GM23338 (cell line): ENCODE results near the gene CBFA2T3. TPM values are rescaled to one million over a fixed set of nuclear protein-coding genes. Genes with fewer than 3 reads are reported as not detected.

Experiments used
- ATAC-seq: fragments of 200-7000 bp; cut with Tn5 transposase; 3 replicates; pipeline ENCODE4 v1.9.1; 2020
- DNase-seq: peaks from one replicate; pipeline ENCODE4 v3.0.0-alpha.2; 2015; ENCODE audit warnings: low spot score
- H2AFZ ChIP-seq: fragments of 200-600 bp; sonication (generic); 2 replicates; pipeline ENCODE4 v1.8.0; 2016; ENCODE audit warnings: antibody characterized with exemption, mild to moderate bottlenecking, moderate library complexity
- H3F3A ChIP-seq: fragments of 200-600 bp; sonication (generic); replicated peaks from 2 replicates; pipeline ENCODE4 v1.8.0; 2017; ENCODE audit warnings: antibody characterized with exemption, mixed run types, low read depth
- H3K27ac ChIP-seq: fragments of 200-600 bp; sonication (generic); 2 replicates; pipeline ENCODE4 v1.6.1; 2016; ENCODE audit warnings: low read depth
- H3K27me3 ChIP-seq: fragments of 200-600 bp; sonication (generic); 2 replicates; pipeline ENCODE4 v1.8.0; 2016; ENCODE audit warnings: mild to moderate bottlenecking, mixed run types, moderate library complexity; ENCODE audit not compliant: insufficient read depth
- H3K36me3 ChIP-seq: fragments of 200-600 bp; sonication (generic); 2 replicates; pipeline ENCODE4 v1.8.0; 2016; ENCODE audit warnings: mild to moderate bottlenecking; ENCODE audit not compliant: insufficient read depth
- H3K4me1 ChIP-seq: fragments of 200-600 bp; sonication (generic); 2 replicates; pipeline ENCODE4 v1.8.0; 2016; ENCODE audit warnings: mild to moderate bottlenecking, moderate library complexity; ENCODE audit not compliant: insufficient read depth
- H3K4me2 ChIP-seq: fragments of 200-600 bp; sonication (generic); 2 replicates; pipeline ENCODE4 v1.7.1; 2017; ENCODE audit warnings: mixed run types
- H3K4me3 ChIP-seq: fragments of 200-600 bp; sonication (generic); 2 replicates; pipeline ENCODE4 v1.6.1; 2016; ENCODE audit warnings: mixed run types
- H3K79me2 ChIP-seq: fragments of 200-600 bp; sonication (generic); replicated peaks from 2 replicates; pipeline ENCODE4 v1.8.0; 2017; ENCODE audit warnings: mild to moderate bottlenecking; ENCODE audit not compliant: insufficient read depth
- H3K9me2 ChIP-seq: fragments of 200-600 bp; sonication (generic); 2 replicates; pipeline ENCODE4 v1.8.0; 2017; ENCODE audit not compliant: insufficient read depth
- H4K20me1 ChIP-seq: fragments of 200-600 bp; sonication (generic); replicated peaks from 2 replicates; pipeline ENCODE4 v1.8.0; 2017; ENCODE audit warnings: mild to moderate bottlenecking; ENCODE audit not compliant: insufficient read depth
- H3K27ac Mint-ChIP-seq: 2 replicates; pipeline ENCODE4 v1.8.0; 2020; ENCODE audit warnings: inconsistent platforms, mild to moderate bottlenecking, moderate library complexity, mixed read lengths
- H3K27me3 Mint-ChIP-seq: 3 replicates; pipeline ENCODE4 v1.8.0; 2022; ENCODE audit warnings: low read depth, mild to moderate bottlenecking, moderate library complexity, mixed read lengths, inconsistent platforms; ENCODE audit not compliant: insufficient read depth, poor library complexity
- H3K36me3 Mint-ChIP-seq: 3 replicates; pipeline ENCODE4 v1.8.0; 2021; ENCODE audit warnings: low read depth, mild to moderate bottlenecking, inconsistent platforms, moderate library complexity, mixed read lengths
- H3K4me1 Mint-ChIP-seq: 3 replicates; pipeline ENCODE4 v1.8.0; 2020; ENCODE audit warnings: mild to moderate bottlenecking, inconsistent platforms, mixed read lengths
- H3K4me3 Mint-ChIP-seq: 3 replicates; pipeline ENCODE4 v1.8.0; 2021; ENCODE audit warnings: moderate library complexity, mild to moderate bottlenecking, inconsistent platforms, mixed read lengths
- H3K9me3 Mint-ChIP-seq: 3 replicates; pipeline ENCODE4 v1.8.0; 2020; ENCODE audit warnings: moderate library complexity, mild to moderate bottlenecking, inconsistent platforms, mixed read lengths
- CREB1 ChIP-seq: fragments of 250-450 bp; sonication (Bioruptor Pico); IDR thresholded peaks from 2 replicates; pipeline ENCODE4 v1.5.0; 2020; ENCODE audit warnings: low read depth, mild to moderate bottlenecking, moderate library complexity
- ETS1 ChIP-seq: IDR thresholded peaks from 2 replicates; pipeline ENCODE4 v1.6.1; 2016; ENCODE audit warnings: antibody characterized with exemption
- EZH2 ChIP-seq: fragments of 200-600 bp; sonication (generic); IDR thresholded peaks from one replicate; pipeline ENCODE4 v1.8.0; 2017; ENCODE audit warnings: antibody characterized with exemption, mild to moderate bottlenecking, low read depth; ENCODE audit not compliant: unreplicated experiment
- NANOG ChIP-seq: IDR thresholded peaks from 2 replicates; pipeline ENCODE4 v1.6.1; 2016; ENCODE audit warnings: antibody characterized with exemption, borderline replicate concordance
- STAT1 ChIP-seq: IDR thresholded peaks from one replicate; pipeline ENCODE4 v1.6.1; 2016; ENCODE audit warnings: antibody characterized with exemption; ENCODE audit not compliant: unreplicated experiment
- ZNF331 ChIP-seq: fragments of 250-450 bp; sonication (Bioruptor Pico); IDR thresholded peaks from 2 replicates; pipeline ENCODE4 v1.5.0; 2020; ENCODE audit warnings: low read depth, mild to moderate bottlenecking, moderate library complexity
- ZNF462 ChIP-seq: fragments of 250-450 bp; sonication (Bioruptor Pico); IDR thresholded peaks from 2 replicates; pipeline ENCODE4 v1.5.0; 2020; ENCODE audit warnings: mild to moderate bottlenecking, moderate library complexity
- polyA plus RNA-seq: library from polyadenylated mRNA; unstranded; fragments of >200 nt; fragmentation: Nextera tagmentation; extraction: Ambion mirVana; gene quantifications from 2 replicates; pipeline ENCODE4 v1.2.1, GENCODE V29; 2016
- total RNA-seq: library from RNA; depleted of rRNA; stranded (reverse); fragments of >200 nt; shearing (Covaris generic); gene quantifications from 2 replicates; pipeline ENCODE4 v1.2.3, GENCODE V29; 2014

Gene CBFA2T3
- total and polyA plus RNA-seq, 2 experiments from 2014 or later = 0.87 to 1.5 TPM

GRCh38 chr16:89022051-89022836 is 45.2 kb upstream of the CBFA2T3 start:
- Mint-ChIP-seq H3K4me3 (no peak overlapping the region), H3K36me3 (no peaks in the 10 kb centered on the region), H3K4me1 (peaks cover 10% of the 10 kb centered on the region), H3K27me3 (peaks cover 5% of the 10 kb centered on the region), H3K27ac (no peak overlapping the region), H3K9me3 (no peaks in the 10 kb centered on the region; the same call in 2 of the 3 replicates)
- DNase-seq = no peak
- H3K4me3 ChIP-seq = no peak overlapping the region
- peak; percentile 20; the same call in 2 of the 3 replicates for ATAC-seq
- H3K4me1 ChIP-seq = no peaks in the 10 kb centered on the region
- no peaks in the 10 kb centered on the region for H3K36me3 ChIP-seq
- no peaks in the 10 kb centered on the region for H3K9me2 ChIP-seq
- H3K79me2 ChIP-seq = no peaks in the 10 kb centered on the region
- no peaks in the 10 kb centered on the region for H3K27me3 ChIP-seq
- H4K20me1 ChIP-seq = no peaks in the 10 kb centered on the region
- TF ChIP-seq STAT1 (no peak), ZNF462 (no peak), ZNF331 (no peak), CREB1 (no peak), ETS1 (no peak), NANOG (no peak), EZH2 (no peak)
- H3K4me2 ChIP-seq = no peak overlapping the region
- H3K27ac ChIP-seq = no peak overlapping the region
- H3F3A ChIP-seq = no peaks in the 10 kb centered on the region
- no peak overlapping the region for H2AFZ ChIP-seq
